Activated CD4-positive, alpha-beta T cell treated with anti-CD3 and anti-CD28 coated beads, Interleukin-2, amount 50 U/mL, for 24 hours (primary cell): Measurements from ENCODE around the gene ROBO2.

Experiments used
- DNase-seq, 2 donors: peaks; one replicate each; pipeline ENCODE4 v3.0.0-alpha.2; 2020; ENCODE audit warnings: low read depth in 1 of 2, low spot score in 1 of 2

Gene ROBO2

DNA sequence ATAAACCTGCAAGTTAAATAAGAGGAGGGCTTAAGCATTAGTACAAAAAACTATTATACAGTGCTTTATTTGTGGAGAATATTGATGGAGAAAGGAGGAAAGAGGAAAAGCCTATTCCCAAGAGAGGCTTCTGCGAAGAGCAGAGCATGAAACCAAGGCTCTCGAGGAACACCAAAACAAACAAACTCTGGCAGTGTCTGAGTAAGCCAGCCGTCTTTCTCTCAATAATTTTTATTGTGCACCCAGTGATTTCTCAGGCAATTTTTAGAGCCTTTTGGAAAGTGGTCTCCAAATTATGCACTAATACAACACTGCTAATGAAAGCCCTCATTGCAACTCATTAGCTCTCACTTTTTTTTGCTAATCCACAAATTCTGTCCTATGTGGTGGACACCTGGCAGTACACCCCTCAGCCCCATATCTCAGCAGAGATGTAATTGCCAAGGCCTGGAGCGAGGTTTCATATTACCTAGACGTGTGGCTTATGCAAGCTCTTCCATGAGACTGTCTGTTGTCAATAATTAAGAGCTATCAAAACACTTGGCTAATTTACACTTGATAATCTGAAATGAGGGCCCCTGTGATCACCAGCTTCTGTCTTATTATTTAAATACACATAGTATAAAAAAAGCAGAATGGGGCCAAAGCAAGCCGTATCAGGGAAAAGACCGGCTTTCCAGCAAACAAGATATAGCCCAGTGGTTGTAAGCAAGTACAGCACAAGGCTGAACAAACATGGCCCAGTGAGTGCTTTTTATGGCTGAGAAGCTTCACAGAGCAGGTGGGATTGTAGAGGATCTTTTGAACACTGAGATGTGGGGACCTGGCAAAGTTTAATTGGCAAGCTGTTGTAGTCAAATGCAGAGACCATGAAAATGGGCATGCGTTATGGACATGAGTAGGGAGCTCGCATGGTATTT, 216.9 kb downstream of the ROBO2 start:
- DNase-seq, result no peak

DNA sequence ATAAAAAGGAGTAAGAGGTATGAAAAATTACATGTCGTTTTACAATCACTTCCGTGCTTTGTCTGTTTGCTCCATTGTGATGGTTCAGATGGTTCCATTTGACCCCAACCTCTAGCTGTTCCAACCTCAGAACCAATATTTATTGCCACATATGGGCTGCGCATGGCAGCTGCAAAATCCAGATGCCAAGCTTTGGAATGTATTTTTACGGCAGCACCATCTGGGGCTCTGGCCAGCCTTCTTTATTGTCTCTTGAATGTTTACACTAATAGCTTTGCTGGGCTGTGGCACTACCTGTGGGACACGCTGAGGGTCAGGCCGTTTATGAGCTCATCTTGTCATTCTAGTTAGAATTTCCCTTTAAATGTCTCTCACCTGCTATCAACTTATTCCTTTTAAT, 219.8 kb downstream of the ROBO2 start:
- DNase-seq, result no peak

DNA sequence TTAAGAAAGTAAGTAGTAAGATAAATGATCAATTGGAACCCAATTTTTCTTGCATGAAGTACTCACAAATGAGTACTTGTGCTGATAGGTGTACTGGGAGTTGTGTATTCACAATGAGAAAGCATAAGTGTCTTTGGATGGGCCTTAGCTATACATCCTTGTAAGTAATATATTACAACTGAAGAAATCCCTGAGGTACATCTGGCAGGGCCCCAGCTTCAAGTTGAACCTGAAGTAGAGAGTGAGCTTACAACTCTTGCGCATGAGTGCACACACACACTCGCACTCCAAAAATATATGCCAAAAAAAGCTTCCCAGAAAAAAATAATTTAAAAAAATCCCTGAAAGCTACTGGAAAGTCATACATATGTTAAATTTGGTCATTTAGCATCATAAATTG, 222.5 kb downstream of the ROBO2 start:
- DNase-seq, result no peak

DNA sequence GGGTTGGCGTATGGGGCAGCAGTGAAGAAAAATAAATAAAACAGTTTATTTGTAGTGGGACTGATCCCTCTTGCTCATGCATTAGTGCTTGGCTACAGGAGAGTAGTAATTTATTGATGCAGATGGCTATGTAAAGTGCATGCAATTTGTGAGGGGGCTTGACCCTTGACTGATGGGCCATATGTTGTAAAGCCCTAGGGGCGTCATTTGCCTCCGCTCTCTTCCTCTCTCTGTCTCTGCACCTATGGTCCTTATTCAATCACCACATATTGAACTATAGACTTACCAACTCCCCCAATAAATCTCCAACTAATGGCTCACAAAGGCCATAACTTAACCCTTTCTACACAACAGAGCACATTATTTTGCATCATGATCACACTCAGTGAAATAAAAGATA, 227.7 kb downstream of the ROBO2 start:
- no peak for DNase-seq

DNA sequence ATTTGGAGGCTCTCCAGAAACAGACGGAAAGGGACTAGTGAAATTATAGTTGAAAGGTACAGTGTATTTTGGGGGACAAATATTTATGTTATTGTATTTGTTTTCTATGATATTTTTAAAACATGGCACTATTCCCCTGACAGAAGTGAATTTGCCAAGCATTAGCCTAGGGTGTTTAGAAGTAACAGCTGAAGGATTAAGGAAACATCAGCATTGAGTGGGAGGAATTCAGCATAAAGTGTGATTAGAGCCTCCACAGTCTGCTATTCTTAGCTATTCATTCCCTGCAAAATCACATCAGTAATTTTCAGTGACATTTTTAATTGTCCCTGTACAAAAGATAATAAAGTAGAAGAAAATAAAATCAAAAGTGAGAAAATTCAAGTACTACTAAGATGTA, 231.4 kb downstream of the ROBO2 start:
- DNase-seq, result no peak

DNA sequence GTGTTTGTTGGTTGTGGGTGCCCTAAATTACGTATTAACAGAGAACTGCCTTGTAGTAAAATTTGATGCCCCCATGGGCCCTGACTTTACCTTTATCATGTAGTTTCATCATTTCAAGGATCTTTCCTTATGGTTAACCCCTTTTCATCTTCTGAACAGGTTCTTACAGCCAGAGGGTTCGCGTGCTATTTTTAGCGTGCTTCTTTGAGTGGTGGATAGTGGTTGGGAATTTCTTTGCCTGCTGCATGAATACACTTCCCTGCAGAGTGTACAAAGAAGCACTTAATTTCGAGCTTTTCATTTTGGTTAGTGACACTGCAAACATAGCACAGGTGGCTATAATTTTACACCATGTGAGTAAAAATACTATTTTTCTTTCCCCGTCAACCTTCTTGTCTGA, 231.8 kb downstream of the ROBO2 start:
- no peak for DNase-seq

DNA sequence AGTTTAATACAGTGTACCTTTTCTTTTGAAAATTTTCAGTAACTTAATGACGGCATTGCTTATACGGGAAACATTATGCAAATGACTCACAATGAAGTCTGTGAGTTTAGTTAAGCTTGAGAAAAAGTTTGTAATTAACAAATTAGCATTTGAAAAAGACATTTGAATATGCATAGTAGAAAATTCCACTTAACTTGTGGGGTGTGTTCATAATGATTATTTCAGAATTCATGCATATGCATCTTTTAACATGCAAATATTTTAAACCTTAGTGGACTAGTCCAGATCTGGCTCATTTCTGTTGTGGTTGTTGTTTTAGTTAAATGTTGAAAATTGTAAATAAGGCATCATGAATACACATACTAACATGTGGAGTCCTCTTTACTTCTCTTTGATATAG, 239.4 kb downstream of the ROBO2 start:
- no peak for DNase-seq

DNA sequence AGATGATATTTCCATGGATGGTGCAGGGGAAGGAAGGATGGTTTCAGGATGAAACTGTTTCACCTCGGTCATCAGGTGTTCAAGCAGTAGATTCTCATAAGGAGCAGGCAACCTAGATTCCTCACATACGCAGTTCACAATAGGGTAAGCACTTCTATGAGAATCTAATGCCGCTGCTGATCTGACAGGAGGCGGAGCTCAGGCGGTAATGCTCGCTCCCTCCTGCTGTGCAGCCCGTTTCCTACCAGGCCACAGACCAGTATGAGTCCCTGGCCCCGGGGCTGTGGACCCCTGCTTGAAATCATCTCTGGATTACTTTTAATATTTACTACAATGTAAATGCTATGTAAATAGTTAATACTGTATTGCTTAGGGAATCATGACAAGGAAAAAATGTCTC, 241.8 kb downstream of the ROBO2 start:
- DNase-seq, result no peak

DNA sequence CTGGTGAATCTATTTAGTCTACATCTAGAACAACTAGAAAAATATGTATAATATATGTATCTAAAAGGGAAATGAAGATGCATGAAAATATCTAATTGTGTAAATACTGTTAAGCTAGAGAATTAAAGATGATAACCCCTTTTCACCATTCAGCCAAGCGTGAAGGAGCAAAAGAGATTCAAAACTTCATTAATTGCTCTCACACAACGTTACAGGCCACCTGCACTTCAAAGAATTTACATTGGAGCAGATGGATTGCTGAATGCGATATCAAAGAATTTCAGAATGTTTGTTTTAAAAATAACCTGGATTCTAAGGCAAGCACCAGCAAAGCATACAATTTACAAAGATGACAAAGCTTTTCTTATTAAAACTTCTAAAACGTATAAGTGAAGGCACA, 243.2 kb downstream of the ROBO2 start:
- DNase-seq, result no peak

DNA sequence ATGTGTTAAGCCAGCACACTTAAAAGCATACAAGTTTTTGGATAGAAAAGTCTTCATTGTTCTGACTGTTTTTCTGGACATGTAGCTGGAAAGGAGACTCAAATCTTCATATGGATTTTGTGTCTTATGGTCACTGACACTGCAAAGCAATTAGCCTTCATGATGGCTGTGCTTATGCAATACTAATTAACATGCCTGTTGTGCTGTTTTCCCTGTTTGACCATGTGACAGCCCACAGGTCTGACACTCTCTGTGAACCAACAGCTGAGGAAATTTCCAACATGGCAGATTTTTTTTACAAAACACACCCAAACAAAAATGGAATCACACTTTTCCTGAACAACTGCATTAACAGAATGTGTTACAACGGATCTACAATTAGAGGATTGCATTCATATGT, 248.4 kb downstream of the ROBO2 start:
- no peak for DNase-seq

DNA sequence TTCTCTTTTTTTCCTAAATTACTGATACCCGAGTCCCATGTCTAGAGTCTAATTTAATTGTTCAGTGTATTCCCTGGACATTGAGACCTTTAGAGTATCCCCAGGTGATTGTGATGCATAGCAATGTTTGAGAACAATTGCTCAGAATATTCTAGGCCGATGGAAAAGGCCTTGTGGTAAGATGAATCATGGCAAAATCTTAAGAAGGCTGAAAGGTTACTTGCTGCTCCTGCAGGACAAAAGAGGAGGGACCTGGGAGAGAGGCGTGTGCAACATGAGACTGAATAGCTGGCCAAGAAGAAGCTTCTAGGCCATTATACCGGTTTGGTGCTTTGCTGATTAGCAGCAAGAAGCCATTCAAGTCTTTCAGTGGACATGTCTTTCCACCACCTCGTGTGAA, 256.6 kb downstream of the ROBO2 start:
- DNase-seq, result no peak

DNA sequence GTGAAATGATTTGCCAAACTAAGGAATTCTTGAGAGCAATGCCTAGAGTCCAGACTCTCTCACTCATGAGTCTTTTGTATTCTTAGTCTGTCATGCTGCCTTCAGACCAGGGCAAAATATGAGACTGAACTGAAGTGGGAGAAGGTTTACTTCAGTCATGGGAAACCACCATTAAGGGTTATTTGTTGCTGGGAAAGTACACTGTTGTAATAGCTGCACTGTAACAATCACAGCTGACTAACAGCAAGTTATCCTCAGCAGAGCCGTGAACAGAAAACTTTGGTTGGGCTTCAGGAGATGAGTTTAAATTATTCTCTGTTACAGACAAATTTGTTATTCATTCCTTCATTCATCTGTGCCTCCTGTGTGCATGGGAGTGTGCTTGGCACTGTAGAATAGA, 258.5 kb downstream of the ROBO2 start:
- DNase-seq, result no peak

DNA sequence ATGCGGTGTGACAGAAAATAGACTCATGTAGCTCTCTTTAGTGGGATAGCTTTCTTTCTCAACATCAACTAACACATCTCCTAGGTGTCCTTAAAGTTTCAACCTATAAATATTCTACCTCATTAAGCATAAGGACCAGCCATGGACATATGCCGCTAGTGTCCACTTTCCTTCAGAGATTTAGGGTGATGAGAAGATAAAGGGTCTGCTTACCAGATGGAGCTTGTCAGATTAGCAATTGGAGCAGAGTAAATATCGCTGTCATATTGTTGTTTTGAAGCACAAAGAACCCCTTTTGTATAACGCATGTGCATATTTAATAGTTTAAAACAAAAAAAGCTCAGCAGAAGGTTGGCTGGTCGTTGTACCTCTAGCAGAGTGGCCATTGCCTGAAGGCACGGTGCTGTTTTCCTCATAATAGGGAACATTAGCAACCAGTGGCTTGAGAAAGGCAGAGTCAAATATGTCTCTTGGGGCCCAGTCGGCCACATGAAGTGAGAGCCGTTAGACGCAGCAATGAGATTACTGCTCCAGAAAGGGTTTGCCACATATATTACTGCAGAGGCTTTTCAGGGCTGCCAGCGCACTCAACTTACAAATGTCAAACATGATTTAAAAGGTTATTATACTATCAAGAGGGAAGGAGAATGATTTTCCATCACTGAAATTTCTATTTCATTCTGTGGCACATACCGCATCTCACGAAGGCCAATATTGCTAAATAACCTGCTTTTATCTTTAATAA, 264.2 kb downstream of the ROBO2 start:
- no peak for DNase-seq

DNA sequence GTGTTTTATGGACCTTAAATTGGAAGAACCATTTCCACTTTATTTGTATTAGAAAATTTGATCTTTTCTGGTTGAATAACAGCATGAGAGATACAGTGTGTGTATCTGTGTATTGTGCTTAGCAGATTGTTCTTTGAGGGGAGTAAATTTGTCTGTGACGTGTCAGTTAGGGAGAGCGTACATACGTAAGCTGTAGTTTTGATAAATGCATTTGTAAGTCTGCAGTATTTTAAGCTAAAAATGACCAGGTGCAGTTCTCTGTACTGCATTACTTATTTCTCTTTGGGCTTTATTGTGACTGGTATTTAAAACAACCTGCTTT, 264.8 kb downstream of the ROBO2 start:
- DNase-seq, result no peak

DNA sequence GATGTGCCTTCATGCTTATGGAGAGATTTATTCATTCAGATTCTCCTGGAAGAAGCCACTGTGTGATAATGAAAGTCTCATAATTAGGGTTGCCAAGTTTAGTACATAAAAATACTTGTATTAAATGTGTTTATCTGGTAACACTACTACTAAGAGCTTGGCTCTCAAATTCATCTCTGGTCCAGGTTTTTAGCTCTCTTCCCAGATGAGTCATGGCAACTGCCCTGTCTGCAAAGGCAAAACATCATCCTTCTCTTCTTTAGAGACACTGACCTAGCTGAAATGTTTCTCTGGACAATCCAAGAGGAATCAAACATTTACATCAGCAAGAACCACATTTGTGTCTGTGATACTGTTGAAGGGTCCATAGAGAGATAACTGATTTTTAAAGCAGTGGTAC, 269.6 kb downstream of the ROBO2 start:
- DNase-seq, result no peak

DNA sequence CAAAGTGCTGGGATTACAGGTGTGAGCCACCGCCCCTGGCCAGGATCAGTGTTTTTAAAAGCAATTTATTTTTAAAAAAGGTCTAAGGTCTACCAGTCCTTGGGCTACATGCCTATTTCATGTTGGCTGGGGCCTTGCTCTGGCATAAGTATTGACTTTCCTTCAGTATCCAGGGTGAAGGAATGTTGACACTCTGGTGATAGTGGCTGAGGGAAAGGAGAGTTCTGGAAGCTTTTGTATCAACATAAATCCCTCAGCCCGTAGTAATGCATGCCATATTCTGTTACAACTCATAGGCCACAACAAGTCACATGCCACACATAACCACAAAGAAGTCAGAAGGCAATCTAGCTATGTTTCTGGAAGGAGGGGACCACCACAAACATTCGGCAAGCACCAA, 273.9 kb downstream of the ROBO2 start:
- no peak for DNase-seq

DNA sequence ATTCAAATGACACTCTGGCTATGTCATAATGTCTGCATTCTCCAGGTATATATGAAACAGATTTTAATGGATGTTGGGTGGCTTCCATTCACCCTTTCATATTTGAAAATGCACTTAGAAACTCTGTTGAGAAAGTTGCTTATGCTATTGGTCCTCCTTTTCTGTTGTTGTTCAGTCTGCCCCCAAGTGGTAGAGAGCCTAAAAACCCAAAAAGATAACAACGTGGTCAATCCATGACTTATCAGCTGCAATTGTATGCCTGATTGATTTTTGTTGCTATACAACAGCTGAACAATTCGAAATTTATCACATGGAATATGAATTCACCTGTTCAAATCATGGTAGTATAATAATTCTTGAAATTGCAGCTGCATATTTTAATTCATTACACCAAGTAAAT, 279.8 kb downstream of the ROBO2 start:
- DNase-seq, result no peak

DNA sequence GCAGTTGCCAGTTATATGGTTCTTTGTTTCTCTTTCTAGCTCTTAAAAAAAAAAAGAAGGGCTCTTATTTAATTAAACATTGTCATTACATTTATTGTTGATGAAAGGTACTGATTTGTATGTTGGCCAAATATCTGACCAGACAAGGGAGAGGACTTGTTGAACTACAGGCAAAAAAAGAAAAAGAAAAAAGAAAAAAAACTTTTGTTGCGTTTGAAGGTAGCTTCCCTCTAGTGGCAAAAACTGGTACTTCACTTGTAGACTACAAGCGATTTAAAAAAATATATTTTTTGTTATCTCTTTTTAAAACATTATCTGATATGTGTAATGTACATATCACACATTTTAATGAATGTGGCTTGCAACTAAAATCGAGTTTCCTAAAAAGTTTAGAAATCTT, 280.6 kb downstream of the ROBO2 start:
- DNase-seq, result no peak

DNA sequence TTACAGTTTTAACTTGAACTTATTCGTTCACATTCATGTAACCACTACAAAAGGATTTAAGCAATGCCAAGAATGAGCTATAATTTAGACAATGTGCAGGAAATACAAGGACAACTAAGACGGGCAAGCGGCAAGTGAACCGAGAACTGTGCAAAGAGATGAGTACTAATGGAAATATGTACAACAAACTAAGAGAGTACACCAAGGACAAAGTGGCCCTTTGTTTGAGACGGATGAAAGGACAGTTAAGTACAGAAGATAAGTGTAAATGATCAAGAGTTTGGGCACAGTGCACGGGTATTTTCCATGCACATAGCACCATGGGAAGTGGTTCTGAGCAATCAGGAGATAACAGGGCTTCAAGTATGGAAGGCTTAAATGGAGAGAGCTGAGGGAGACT, 281.7 kb downstream of the ROBO2 start:
- no peak for DNase-seq

DNA sequence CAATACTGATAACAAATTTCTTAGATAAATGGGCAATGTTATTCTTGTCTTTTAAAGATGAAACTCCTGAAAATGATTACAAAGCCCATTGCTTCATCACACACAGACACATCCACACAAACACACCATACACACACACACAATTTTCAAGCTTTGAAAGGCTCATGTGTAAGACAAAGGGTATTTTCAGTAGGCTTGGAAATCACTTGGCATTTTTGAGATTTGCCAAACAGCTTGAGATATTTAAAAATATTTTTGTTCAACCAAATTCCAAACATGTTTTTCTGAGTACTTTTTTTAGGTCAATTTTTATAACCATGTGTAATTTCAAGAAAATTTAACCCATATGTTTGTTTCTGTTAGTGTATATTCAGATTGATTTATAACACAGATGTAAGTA, 283.7 kb downstream of the ROBO2 start:
- DNase-seq, result no peak

DNA sequence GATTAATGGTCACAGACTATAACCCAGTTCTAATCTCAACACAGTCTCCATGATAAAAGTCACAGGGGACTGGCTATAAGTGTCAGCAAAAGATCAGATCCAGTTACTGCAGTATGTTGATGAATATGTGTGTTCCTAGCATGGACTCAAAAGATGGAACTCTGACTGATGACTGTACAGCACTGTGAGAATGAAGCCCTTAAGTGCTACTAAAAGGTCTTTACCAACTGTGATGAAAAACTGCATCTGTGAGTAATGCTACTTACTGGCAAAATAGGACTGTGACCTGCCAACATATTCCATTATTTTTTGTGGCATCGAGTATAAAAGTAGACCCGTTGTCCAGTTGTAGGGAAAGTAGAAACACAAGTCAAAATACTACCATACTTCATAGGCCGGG, 284.2 kb downstream of the ROBO2 start:
- DNase-seq, result no peak

DNA sequence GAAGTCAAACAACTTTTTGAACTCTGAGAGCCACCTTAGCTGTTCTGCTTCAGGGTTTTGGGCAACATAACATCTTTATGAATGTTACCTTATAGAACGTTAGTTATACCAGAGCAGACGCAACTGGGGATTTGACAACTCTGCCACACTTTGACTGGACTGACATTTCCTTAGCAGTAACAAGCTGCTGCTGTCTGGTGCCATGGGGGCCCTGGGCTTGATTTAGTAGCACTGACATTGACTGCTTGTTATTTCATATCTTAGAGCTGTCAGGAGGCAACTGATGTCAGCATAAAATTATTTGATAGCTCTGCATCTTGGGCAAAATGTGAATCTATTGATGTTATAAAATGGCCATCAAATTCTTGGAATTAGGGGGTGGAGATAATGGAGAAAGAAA, 285.4 kb downstream of the ROBO2 start:
- DNase-seq, result no peak

DNA sequence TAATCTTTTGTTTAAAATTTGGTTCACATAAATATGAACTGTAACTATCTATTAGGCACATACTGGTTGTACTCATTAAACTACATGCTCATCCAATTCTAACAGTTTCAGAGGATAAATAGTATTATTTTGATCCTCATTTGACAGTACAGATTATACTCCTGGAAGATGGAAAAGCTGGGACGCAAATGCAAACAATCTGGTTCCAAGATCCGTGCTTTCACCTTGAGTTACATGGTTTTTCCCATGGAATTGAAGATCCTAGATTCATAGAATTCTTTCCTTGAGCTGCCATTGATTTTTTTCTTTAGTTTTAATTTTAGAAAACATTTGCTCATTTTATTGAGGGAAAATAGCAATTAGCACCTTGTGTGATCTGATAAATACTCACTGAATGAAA, 285.8 kb downstream of the ROBO2 start:
- DNase-seq, result no peak
